Lung microvascular endothelial cell (primary cell): Measurements from ENCODE around the gene KRTAP2-4. TPM values are rescaled to one million over a fixed set of nuclear protein-coding genes. Genes with fewer than 3 reads are reported as not detected.
"Not testable (repeated sequence)": the region's sequence is repeated elsewhere in the genome, so short reads cannot be mapped to it uniquely, and the experiment has no call there.

Source experiments
- DNase-seq, 2 donors: peaks; one replicate each; pipeline versions ENCODE4 v3.0.0 to v3.0.0-alpha.2; 2010; ENCODE audit warnings: low read depth in 2 of 2
- total RNA-seq: library from RNA; depleted of rRNA; stranded (reverse); fragments of >200 nt; gene quantifications from 2 replicates; pipeline ENCODE4 v1.2.1, GENCODE V29; 2014

The KRTAP2-4 gene
- total RNA-seq, 1 donor from 2014 or later: not detected

DNA sequence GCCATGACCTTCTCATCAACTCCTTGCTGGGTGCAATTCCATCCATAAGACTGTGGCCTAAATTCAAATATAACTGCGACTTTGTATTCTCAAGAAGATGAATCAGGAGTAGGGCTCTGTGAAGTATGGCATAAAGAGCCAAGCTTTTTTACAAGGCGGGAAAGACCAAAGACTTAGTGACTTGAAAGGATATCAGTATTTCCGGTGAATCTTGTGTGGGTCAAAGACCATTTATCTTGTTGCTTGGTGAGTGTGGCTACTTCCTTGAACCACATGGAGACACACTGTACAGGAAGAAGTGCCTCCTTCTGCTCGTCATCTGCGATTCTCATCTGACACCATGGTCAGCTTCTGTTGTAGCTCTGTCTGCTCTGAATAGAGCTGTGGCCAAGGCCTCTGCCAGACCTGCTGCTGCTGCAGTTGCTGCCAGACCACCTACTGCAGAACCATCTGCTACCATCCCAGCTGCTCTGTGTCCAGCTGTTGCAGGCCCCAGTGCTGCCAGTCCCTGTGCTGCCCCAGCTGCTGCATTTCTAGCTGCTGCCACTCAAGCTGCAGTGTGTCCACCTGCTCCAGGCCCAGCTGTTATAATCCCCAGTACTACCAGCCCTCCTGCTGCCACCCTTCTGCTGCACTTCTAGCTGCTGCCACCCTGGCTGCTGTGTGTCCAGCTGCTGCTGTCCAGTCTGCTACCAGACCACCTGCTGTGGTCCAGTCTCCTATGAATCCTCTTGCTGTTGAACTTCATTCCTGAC, 6.1 kb upstream of the KRTAP2-4 start:
- no peak for DNase-seq

DNA sequence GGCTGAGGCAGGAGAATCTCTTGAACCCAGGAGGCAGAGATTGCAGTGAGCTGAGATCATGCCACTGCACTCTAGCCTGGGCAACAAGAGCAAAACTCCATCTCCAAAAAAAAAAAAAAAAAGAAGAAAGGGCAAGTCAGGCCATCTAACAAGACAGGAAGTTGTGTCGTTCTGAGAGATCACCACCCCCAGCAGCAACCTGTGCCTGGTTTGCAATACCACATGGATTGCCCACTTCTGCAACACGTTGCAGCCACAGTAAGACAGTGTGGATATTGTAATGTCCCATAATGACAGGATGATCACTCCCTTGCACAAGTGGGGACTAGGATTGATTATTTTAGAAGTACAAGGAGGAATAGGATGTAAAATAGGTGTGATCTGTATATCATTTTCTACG, 3.4 kb upstream of the KRTAP2-4 start:
- DNase-seq: no peak

DNA sequence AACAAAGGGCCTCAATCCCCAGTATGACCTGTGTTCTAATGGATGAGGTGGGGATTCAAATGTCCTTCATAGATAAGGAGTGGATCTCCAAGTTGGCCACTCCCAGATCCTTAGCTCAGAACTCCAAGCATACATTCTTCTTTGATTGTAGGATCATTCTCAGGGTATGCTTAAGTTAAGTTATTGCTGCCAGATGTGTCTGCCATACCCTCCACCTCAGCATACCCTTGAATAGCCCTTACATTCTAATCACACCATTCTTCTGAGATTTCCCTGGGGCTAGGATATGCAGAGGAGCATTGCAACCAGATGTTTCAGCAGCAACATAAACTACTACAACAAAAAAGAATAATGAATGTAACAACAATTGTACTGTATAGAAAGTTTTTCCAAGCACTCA, 1.6 kb upstream of the KRTAP2-4 start:
- no peak for DNase-seq

DNA sequence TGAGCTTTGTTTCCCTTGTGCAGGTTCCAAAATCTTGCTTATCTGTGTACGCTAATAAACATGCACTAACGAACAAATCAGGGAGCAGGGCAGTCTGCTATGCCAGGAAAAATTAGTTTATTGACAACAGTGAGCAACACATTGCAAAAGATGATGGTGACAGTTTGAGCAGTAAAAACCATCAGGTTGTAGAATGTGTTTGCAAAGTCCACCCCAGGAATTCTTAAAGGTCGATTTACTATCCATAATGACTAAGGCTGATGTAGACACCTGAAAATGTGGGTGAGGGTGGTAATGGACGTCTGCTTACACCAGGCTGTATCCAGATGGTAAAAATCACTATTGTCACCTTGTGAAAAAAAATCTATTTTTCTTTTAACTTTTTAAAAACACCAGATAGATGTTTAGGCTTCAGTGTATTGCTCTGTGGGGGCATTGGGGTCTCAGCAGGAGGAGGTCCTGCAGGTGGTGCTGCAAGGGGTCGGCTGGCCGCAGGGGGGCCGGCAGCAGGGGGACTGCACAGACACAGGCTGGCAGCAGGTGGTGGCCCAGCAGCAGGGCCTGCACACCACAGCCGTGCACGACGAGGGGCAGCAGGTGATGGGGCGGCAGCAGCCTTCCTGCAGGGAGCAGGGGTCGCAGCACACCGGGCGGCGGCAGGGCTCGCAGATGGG, 526 bp downstream of the KRTAP2-4 start:
- not testable (repeated sequence) for DNase-seq

DNA sequence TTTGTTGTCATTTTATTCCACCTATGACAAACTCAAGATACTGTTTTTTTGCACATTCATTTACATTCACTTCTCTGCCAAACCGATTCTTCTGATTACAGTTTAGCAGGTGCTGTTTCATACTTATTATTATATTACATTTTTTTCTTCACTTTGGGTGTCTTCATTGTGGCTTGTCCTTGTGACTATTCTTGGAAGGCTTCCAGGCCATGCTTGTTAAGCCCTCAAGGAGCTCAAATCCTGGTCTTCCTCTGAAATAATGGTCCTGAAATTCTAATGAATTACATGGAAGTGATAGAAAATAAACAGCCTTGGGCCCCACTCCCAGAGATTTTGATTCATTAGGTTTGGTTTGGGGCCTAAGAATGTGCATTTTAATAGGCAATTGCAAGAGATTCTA, 1.4 kb downstream of the KRTAP2-4 start:
- no peak for DNase-seq

DNA sequence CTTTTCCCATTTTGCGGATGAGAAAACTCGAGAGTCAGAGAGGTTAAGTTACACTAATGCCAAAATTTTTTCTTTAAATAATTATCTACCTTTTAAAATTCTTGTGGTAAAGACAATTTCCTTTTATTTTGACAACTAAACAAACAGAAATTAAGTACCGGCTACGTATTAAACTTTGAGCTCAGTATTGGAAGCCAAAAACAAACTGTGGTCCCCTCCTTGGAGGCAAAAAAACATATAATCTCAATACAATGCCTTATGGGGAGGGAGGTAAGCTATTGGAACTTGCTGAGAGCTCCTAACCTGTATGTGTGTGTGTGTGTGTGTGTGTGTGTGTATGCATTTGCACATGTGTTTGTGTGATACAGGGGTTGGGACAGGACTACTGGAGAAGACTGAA, 2.2 kb downstream of the KRTAP2-4 start:
- DNase-seq: no peak

DNA sequence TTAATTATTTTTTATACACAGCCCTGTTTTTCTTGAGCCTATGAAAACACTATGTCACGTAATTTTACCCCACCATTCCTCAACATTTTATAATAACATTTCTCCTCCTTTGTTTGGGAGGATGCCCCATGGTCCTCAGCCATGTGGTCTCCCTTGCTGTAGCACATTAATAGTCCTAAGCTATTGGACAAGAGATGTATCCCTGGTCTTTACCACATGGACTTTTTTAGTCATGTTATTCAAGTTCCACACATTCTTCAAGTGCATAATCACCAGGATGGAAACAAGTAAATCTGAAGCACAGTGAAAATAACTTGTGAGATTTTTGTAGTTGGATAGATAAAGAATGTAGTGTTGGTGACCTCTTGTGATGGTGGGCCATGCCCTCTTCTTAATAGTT, 3.7 kb downstream of the KRTAP2-4 start:
- no peak for DNase-seq

DNA sequence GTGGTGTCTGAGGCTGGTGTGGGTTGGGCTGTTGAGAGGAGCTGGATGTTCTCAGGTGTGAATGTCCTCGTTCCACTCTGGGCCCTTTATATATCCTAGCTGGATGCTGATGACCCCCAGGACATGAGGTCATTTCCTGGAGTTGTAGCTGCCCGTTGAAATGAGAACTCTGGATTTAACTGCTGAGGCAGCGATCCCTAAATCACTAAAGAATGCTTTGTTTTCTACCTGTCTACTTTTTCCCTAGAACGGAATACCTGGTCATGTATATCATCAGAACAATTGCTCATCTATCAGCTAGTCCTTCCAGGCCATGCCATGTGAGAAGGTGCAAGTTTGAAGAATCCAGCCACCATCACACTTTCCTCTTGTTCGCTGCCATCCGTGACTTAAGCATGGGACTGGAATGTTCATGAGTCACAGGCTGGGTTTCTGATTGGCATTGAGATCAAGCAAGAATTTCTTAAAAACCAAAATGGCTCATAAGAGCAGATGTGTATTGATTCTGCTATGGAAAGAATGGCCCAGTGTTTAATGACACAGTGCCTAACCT, 5.6 kb downstream of the KRTAP2-4 start, which contains the start of gene KRTAP2-3:
Gene KRTAP2-3, minus strand, starts transcription at position 63 of the 553 bp plus-strand sequence. CDS start 64 bp downstream, outside the sequence.
- peak in 1 of 2 donors; percentile 12 for DNase-seq

DNA sequence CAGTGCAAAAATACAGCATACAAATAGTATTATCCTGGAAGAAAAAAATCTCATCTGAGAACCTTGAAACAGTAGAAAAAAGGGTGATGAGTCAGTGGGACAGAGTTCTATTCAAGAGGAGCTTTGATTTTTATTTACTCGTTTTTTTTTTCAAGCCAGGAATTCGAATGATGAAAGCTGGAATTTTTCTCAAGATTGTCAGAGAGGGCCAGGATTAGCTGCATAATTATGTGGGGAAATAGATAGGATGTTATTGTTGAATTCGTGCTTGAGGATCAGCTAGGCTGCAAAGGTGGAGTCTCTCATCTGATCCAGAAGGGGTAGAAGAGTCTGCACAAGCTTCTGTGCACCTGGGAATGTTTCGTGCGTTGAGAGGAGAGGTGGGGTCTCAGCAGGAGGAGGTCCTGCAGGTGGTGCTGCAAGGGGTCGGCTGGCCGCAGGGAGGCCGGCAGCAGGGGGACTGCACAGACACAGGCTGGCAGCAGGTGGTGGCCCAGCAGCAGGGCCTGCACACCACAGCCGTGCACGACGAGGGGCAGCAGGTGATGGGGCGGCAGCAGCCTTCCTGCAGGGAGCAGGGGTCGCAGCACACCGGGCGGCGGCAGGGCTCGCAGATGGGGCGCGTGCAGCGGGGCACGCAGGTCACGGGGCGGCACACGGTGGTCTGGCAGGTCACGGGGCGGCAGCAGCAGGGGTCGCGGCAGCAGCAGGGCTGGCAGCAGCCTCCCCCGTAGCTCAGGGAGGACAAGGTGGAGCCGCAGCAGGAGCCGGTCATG, 6.2 kb downstream of the KRTAP2-4 start:
- not testable (repeated sequence) for DNase-seq

DNA sequence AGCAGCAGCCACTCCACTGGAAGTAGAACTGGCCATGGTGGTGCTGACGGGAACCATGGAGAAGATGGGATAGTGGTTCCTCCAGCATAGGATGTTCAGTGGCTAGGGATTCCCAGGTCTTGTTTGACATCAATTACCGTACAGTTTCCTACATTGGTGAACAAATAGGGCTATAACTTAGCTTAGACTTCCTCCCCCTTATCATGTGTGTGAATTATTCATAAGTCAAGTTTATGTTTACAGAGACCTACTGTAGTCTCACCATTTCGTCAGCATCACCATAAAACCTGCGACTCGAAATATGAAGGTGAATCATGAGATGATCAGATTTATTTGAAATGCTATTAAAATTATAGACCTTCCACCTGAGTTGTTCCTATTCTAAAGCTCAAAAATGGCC, 6.9 kb downstream of the KRTAP2-4 start:
- DNase-seq: no peak

DNA sequence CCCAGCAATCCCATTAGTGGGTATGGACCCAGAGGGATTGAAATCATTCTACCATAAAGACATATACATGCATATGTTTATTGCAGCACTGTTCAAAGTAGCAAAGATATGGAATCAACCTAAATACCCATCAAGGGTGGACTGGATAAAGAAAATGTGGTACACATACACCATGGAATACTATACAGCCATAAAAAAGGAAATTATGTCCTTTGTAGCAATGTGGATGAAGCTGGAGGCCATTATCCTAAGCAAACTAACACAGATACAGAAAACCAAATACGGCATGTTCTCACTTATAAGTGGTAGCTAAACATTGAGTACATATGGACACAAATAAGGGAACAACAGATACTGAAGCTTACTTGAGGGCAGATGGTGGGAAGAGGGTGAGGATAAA, 8.1 kb downstream of the KRTAP2-4 start:
- DNase-seq: no peak

DNA sequence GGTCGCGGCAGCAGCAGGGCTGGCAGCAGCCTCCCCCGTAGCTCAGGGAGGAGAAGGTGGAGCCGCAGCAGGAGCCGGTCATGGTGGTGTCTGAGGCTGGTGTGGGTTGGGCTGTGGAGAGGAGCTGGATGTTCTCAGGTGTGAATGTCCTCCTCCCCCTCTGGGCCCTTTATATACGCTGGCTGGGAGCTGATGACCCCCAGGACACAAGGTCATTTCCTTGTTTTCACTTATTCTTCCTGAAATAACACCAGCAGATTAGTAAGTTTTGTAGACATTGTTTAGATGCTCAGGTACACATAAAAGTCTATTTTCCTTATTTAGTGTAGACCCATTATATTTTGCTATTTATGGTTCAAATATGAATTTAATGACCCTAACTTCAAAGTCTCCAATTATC, 10.5 kb downstream of the KRTAP2-4 start, which contains the start of gene KRTAP2-2:
Gene KRTAP2-2, minus strand, starts transcription at position 101 of the 400 bp plus-strand sequence. Its CDS starts 19 bp downstream, at position 82.
- DNase-seq: not testable (repeated sequence)

DNA sequence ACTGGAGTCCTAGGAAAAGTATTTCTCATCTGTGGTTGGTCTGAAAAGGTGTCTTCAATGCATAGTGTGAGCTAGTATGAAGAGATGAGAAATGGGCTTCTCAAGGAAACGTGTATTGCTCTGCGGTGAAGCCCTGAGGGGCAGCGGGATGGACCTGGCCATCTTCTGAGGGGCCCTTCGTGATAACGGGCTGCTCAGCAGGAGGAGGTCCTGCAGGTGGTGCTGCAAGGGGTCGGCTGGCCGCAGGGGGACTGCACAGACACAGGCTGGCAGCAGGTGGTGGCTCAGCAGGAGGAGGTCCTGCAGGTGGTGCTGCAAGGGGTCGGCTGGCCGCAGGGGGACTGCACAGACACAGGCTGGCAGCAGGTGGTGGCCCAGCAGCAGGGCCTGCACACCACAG, 11.1 kb downstream of the KRTAP2-4 start:
- not testable (repeated sequence) for DNase-seq

DNA sequence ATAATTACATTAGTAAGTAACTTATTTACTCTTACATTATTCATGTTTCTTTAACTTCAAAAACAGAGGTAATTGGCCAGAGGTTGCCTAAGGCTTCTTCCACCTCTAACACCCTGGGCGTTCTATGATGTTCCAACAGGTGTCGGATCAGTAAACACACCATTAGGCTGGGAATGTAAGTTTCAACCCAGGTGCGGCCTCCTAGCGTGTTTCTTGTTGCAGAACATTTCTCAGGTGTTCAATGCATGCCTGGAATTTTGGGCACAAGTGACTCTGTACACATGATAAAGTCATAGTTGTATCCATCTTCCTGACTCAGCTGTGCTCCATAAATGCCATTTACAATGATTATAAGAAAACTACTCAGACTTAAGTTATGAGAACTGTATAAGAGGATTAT, 11.7 kb downstream of the KRTAP2-4 start:
- DNase-seq: no peak

DNA sequence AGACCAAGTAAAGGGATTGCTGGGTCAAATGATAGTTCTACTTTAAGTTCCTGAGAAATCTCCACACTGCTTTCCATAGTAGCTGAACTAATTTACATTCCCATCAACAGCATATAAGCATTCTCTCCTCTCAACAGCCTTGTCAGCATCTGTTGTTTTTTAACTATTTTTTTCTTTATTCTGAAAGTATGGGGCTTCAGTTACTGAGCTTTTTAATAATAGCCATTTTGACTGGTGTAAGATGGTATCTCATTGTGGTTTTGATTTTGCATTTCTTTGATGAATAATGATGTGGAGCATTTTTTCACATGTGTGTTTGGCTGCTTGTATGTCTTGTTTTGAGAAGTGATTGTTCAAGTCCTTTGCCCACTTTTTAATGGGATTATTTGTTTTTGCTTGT, 13.1 kb downstream of the KRTAP2-4 start:
- DNase-seq: no peak

DNA sequence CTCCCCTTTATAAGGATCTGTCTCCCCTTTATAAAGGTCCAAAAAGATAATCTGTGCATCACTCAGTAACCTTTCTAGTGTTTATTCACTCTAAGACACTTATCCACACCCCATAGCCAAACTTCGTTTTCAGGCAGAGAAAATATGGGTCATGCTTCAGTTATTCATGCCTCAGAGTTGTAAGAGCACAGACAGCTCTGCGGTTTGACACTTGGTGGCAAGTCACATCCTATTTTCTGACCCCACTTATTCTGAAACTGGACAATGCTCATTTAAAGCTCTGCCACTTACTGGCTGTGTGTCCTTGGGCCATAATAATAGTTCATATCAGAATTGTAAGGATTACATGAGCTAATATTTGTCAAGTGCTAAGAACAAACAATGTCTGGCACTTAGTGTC, 16.6 kb downstream of the KRTAP2-4 start:
- DNase-seq: peak in 1 of 2 donors; percentile 28

DNA sequence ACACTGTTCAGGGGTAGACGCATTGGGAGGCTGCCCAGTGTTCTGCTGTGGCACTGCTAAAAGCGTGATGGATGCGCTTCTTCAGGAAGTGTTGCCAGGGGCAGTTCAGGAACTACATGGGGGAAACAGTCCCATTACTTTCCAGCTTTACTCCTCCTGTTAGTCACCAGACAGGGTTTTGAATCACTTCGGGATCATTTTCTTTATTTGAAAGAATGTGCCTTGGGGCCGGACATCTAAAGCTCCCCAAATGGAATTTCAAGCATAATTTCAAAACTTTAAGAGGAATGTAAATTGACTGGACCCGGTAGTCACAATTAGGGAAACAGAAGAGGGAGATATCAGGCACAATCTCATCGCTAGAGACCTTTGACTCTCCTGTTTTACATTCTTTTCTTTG, 17.2 kb downstream of the KRTAP2-4 start:
- peak in 1 of 2 donors; percentile 1 for DNase-seq

DNA sequence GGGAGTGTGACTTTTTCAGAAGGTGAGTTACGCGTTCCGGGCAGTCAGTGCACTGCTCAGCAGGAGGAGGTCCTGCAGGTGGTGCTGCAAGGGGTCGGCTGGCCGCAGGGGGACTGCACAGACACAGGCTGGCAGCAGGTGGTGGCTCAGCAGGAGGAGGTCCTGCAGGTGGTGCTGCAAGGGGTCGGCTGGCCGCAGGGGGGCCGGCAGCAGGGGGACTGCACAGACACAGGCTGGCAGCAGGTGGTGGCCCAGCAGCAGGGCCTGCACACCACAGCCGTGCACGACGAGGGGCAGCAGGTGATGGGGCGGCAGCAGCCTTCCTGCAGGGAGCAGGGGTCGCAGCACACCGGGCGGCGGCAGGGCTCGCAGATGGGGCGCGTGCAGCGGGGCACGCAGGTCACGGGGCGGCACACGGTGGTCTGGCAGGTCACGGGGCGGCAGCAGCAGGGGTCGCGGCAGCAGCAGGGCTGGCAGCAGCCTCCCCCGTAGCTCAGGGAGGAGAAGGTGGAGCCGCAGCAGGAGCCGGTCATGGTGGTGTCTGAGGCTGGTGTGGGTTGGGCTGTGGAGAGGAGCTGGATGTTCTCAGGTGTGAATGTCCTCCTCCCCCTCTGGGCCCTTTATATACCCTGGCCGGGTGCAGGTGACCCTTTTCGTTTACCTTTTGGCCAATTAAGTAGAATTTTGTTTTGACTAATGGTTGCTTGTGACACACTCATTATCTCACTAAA, 18.8 kb downstream of the KRTAP2-4 start, which contains the start of gene KRTAP2-1:
Gene KRTAP2-1, minus strand, starts transcription at position 582 of the 731 bp plus-strand sequence. Its CDS starts 49 bp downstream, at position 533.
- DNase-seq: not testable (repeated sequence)

DNA sequence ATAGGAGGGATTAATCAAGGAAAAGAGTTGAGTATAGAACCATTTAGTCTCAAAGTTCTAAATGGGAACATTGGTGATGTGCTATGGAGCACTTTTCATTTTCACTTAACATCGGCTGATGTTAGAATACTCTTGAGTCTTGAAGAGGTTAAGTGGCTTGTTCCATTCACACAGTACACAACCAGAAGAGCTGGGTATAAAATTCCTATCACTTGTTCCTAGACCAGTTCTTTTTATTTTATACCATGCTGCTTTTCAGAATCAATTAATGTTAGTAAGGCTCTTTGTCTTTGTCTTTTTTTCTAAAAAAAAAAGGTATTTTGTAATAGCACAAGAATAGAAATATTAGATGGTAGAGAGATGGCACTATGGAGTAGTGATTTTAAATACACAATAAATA, 22.7 kb downstream of the KRTAP2-4 start:
- DNase-seq: no peak

DNA sequence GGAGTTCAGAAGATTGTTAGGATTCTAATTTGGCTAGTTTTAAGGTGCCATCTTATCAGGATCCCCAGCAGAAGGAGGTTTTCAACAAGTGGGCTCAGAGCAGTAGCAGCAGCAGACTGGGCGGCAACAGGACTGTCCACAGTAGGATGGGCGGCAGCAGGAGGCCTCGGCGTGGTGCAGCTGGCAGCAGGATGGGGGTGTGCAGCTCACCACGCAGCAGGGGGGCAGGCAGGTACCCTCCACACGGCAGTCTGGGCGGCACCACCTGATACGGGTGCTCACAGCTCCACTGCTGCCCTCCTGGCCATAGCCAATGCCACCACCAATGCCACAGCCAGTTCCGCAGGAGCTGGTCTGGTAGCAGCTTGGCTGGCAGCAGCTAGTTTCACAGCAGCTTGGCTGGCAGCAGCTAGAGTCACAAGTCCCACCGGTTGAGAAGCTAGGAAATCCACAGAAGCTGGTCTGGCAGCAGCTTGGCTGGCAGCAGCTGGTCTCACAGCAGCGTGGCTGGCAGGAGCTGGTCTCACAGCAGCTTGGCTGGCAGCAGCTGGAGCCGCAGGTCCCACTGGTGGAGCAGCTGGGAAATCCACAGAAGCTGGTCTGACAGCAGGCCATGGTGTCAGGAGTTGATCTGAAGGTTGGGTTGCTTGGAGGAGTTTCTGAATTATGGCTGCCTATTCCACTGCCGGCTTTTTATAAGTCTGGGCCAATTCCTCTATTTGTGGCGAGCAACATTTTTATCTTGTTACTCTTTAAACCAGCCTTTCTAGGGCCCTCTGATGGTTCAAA, 24.7 kb downstream of the KRTAP2-4 start, which contains the start of gene KRTAP1-1:
Gene KRTAP1-1, minus strand, starts transcription at position 668 of the 789 bp plus-strand sequence. Its CDS starts 53 bp downstream, at position 615.
- not testable (repeated sequence) for DNase-seq
